Colon (tissue), 2 donors: ENCODE measurements around the gene OLFML2A.
"Not testable (repeated sequence)": the region's sequence is repeated elsewhere in the genome, so short reads cannot be mapped to it uniquely, and the experiment has no call there.

Experiments used
- FAIRE-seq: peaks from 2 replicates; lab custom pipeline; 2012; peaks lifted over from hg19 to GRCh38; lab: Jason Lieb, UNC
- donor health status: control.
- donor health status: control.

OLFML2A gene

DNA sequence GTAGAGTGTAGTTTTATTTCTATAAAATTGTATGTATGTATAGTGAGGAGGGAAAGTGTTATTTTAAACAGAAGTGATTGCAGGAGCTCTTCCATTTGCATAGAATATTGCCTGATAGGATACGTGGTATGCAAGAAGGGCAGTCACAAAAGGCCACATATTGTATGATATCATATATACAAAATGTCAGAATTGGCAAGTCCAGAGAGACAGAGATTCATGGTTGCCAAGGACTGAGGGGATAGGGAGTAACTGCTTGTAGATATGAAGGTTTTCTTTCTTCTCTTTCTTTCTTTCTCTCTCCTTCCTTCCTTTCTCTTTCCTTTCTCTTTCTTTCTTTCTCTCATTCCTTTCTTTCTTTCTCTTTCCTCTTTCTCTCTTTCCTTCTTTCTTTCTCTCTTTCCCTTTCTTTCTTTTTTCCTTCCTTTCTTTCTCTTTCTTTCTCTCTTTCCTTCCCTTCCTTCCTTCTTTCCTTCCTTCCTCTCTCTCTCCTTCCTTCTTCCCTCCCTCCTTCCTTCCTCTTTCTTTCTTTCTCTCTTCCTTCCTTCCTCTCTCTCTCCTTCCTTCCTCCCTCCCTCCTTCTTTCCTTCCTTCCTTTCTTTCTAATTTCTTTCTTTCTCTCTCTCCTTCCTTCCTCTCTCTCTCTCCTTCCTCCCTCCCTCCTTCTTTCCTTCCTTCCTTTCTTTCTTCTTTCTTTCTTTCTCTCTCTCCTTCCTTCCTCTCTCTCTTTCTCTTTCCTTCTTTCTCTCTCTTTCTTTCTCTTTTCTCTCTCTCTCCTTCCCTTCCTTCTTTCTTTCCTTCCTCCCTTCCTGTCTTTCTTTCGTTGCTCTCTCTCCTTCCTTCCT lies 51.8 kb downstream of the OLFML2A start:
- no peak for FAIRE-seq

GRCh38 chr9:124829334-124829669 lies 52.4 kb downstream of the OLFML2A start:
- FAIRE-seq, result no peak

DNA sequence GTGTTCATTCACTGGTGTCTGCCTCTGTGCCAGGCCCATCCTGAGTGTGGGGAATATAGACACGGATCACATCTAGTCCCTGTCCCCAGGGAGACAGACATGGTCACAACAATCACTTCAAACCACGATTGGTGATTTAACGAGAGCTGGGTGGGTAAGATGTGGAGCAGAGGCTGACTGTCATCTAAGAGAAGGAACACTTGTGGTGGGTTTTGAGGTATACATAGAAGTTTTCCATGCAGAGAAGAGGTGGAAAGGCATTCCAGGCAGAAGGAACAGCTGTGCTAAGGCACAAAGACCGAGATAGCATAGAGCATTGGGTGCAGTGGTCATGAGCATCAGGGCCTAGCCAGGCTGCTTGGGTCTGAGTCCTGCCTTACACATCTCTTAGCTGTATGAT lies 53.7 kb downstream of the OLFML2A start:
- no peak for FAIRE-seq

DNA sequence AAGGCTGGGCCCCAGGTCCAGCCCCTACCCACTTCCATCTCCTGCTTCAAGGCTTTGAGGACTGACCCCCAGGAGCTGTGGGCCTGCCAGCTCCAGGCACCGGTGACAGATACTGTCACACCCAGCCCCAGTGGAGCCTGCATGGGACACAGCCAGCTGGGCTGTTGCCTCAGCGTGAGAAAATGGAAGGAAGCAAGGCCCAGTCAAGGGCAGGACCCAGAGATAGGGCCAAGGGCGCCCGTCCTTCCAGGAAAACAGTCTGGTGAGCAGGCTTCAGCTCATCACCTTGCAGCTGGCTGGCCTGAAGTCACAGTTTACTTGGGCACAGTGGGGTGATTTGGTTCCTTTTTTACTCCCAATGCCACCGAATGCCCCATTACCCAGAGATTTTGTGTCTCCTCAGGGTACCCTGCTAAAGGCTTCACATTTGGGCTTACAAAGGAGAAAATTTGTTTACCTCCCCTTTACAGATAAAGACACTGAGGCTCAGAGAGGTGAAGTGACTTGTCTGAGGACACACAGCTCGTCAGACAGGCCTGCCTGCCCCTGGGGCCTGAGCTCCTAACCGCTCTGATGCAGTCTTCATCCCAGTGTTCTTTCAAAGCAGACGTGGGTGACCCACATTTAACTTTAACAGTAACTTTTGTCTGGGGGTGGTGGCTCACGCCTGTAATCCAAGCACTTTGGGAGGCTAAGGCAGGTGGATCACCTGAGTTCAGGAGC lies 54.9 kb downstream of the OLFML2A start:
- no peak for FAIRE-seq

DNA sequence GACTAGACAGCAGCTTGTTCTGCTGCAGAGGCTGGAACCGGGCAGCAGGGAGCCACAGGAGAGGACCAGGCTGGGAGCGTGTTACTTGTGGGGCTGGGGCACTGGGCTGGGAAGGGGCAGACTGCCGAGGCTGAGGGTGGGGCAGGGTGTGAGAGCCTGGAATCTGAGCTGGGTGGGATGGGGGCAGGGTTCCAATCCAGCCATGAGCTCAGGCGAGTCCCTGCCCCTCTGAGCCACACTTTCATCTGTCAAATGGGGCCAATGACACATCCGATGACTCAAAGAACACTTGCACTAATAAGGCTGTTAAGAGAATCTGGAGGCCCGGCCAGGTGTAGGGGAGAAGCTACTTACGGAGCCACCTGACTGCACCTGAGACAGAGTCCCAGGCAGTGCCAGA lies 57.7 kb downstream of the OLFML2A start:
- FAIRE-seq, result no peak

- FAIRE-seq, result no peak
Measured at GRCh38 chr9:124835026-124835557, 58.2 kb downstream of the OLFML2A start.

GRCh38 chr9:124838132-124838531 lies 61.2 kb downstream of the OLFML2A start:
- FAIRE-seq, result not testable (repeated sequence)

GRCh38 chr9:124838567-124839275 lies 61.8 kb downstream of the OLFML2A start:
- not testable (repeated sequence) for FAIRE-seq

DNA sequence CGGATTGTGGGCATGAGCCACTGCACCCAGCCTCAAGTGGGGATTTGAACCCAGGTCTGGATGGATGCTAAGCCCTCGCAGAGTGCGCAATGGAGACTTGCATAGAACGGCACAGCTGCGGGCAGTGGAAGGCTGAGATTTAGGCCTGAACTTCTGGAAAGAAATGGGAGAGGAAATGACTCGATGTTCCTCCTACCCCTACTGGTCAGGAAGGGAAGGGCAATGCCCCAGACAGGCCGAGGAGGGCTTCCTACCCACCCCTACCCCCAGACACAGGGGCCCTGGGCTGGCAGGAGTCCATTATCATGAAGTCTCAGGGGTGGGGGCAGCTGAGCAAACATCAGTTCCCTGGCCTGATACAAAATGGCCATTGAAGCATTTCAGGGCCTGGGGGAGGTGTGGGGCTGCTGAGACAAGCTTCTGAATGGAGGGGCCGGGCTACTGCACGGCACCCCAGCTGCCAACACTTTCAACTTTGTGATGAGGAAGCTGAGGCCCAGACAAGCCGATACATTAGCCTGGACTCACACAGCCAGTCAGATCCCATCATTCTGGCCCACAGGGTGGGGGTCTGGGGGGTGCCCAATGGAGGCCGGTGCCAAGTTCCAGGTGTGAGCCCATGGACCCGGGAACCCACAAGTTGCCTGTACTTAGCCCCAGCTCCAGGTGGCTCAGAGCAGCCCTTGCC lies 62.8 kb downstream of the OLFML2A start:
- no peak for FAIRE-seq

DNA sequence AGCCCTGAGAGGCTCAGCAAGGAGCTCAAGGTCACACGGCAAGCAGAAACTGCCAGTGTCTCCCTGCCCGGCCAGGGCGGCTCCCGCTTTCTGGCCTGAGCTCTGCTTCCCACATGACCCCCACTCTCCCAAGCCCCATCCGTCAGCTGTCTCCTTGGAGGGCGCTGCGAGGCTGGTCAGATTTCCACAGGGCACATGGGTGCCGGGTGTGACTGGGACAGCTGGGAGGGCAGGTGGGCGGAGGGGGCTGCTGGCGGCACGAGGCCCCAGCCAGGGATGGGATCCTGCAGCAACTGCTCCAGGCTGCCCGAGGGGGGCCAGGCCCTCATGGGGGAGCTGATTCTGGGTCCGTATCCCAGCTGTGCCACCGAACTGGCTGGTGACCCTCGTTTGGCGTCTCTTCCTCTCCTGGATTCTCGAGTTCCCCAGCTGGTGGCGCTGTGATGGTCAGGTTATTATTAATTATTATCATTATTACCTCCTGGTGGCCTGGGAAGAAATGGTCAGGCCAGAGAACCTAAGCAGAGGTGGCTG lies 63.4 kb downstream of the OLFML2A start:
- FAIRE-seq, result no peak

- FAIRE-seq, result no peak
Measured at GRCh38 chr9:124841075-124841821, 64.3 kb downstream of the OLFML2A start.

DNA sequence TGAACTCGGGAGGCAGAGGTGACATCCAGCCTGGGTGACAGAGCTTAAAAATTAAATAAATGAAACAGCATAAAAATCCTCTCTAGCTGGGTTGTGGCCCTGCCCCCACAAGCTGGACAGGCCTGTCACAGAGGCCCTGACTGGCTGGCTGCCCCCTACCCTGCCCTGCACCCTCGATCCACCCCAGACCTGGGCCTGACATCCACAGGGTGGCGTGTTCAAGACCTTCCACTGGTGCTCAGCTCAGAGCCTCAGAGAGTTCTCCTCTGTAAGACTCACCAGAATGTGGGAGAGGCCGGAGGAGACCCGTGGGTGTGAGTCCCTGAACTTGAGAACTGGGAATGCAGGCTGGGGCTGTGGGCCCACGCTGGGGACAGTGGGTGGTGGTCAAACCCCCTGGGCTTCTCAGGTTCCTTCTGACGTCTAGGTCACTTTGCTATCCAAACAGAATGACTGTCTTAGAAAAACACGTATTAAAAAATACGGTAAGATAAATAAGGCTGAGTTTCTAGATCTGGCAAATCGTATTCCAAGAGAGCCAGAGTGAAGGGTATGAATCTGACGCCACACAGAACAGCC lies 66.6 kb downstream of the OLFML2A start:
- FAIRE-seq, result no peak

- FAIRE-seq, result no peak
Measured at GRCh38 chr9:124844291-124844690, 67.4 kb downstream of the OLFML2A start.

GRCh38 chr9:124846467-124846866 lies 69.5 kb downstream of the OLFML2A start:
- FAIRE-seq, result not testable (repeated sequence)

GRCh38 chr9:124846969-124847368 lies 70.0 kb downstream of the OLFML2A start:
- FAIRE-seq, result no peak

- no peak for FAIRE-seq
Measured at GRCh38 chr9:124849801-124850200, 72.9 kb downstream of the OLFML2A start.

- FAIRE-seq, result no peak
Measured at GRCh38 chr9:124852121-124852828, 75.3 kb downstream of the OLFML2A start.

- FAIRE-seq, result no peak
Measured at GRCh38 chr9:124852829-124853531, 76.0 kb downstream of the OLFML2A start, which contains the start of gene WDR38. TSS of gene WDR38 (plus strand) at chr9:124853460. CDS start at chr9:124853532, 72 bp downstream.

- FAIRE-seq, result no peak
Measured at GRCh38 chr9:124853605-124854143, 76.7 kb downstream of the OLFML2A start.
